H1 (cell line): ENCODE data around the gene SPAG16. TPM values are rescaled to one million over a fixed set of nuclear protein-coding genes. Genes with fewer than 3 reads are reported as not detected.

Experiments used
- CTCF ChIA-PET: fragments of 300-600 bp; sonication (Branson Sonifier 250); formaldehyde crosslinking; loops from one replicate; lab custom pipeline; 2021; ENCODE audit not compliant: partially characterized antibody; lab: Charles Lee
- POLR2A ChIA-PET: fragments of 300-600 bp; sonication (Branson Sonifier 250); formaldehyde crosslinking; loops from one replicate; lab custom pipeline; 2021; ENCODE audit warnings: inconsistent platforms; ENCODE audit not compliant: partially characterized antibody; lab: Charles Lee
- DNase-seq, 2 experiments: peaks; one replicate each; pipeline versions ENCODE4 v3.0.0 to v3.0.0-alpha.2; 2010 to 2022; ENCODE audit warnings: low spot score in 2 of 2, low read depth in 1 of 2, mixed read lengths in 1 of 2
- FAIRE-seq: peaks from 2 replicates; lab custom pipeline; 2011; peaks lifted over from hg19 to GRCh38; lab: Jason Lieb, UNC
- H2AFZ ChIP-seq: 2 replicates; pipeline ENCODE4 v1.8.1; 2012; ENCODE audit warnings: low read length, inconsistent platforms
- H2AK5ac ChIP-seq: 2 replicates; pipeline ENCODE4 v1.6.1; 2013; ENCODE audit warnings: low read depth, low read length
- H2BK120ac ChIP-seq: replicated peaks from 2 replicates; pipeline ENCODE3; 2013; ENCODE audit warnings: low read depth, low read length, inconsistent platforms
- H2BK12ac ChIP-seq: 2 replicates; pipeline ENCODE4 v1.6.1; 2013; ENCODE audit warnings: low read depth, low read length
- H2BK15ac ChIP-seq: 2 replicates; pipeline ENCODE4 v1.6.1; 2013; ENCODE audit warnings: low read length
- H2BK20ac ChIP-seq: 2 replicates; pipeline ENCODE4 v1.6.1; 2013; ENCODE audit warnings: low read length
- H2BK5ac ChIP-seq: 2 replicates; pipeline ENCODE4 v1.6.1; 2013; ENCODE audit warnings: low read depth, low read length
- H3K14ac ChIP-seq: 2 replicates; pipeline ENCODE4 v1.6.1; 2013; ENCODE audit warnings: inconsistent platforms; ENCODE audit not compliant: insufficient read length
- H3K18ac ChIP-seq: 2 replicates; pipeline ENCODE4 v1.6.1; 2013; ENCODE audit warnings: low read length; ENCODE audit errors: extremely low read depth
- H3K23ac ChIP-seq: 2 replicates; pipeline ENCODE4 v1.6.1; 2013; ENCODE audit warnings: inconsistent platforms; ENCODE audit not compliant: insufficient read length
- H3K23me2 ChIP-seq: 2 replicates; pipeline ENCODE4 v1.6.1; 2013; ENCODE audit warnings: low read depth, low read length
- H3K27ac ChIP-seq: 2 replicates; pipeline ENCODE4 v1.6.1; 2011; ENCODE audit warnings: low read depth, low read length, inconsistent platforms
- H3K27me3 ChIP-seq, 4 experiments: replicated peaks in 1 of 4; 1 replicate in 1 of 4; 2 replicates in 3 of 4; pipeline versions ENCODE4 v1.6.1 to v1.8.1; 2011 to 2013; ENCODE audit warnings: low read length in 3 of 4, mild to moderate bottlenecking in 3 of 4, inconsistent platforms in 2 of 4, mixed read lengths in 2 of 4, moderate library complexity in 1 of 4; ENCODE audit not compliant: control insufficient read depth in 3 of 4, insufficient read depth in 3 of 4; ENCODE audit errors: extremely low read depth in 1 of 4
- H3K36me3 ChIP-seq, 4 experiments: 2 replicates each; pipeline versions ENCODE4 v1.6.1 to v1.8.1; 2011 to 2013; ENCODE audit warnings: mild to moderate bottlenecking in 4 of 4, low read length in 3 of 4, moderate library complexity in 2 of 4, control low read depth in 1 of 4, inconsistent platforms in 1 of 4; ENCODE audit not compliant: insufficient read depth in 4 of 4, control insufficient read depth in 2 of 4
- H3K4ac ChIP-seq: replicated peaks from 2 replicates; pipeline ENCODE3; 2013; ENCODE audit warnings: low read length, low read depth, mixed read lengths, inconsistent platforms; ENCODE audit not compliant: insufficient read length
- H3K4me1 ChIP-seq, 4 experiments: replicated peaks in 1 of 4; 1 replicate in 1 of 4; 2 replicates in 3 of 4; pipeline versions ENCODE4 v1.6.1 to v1.8.1; 2011 to 2013; ENCODE audit warnings: low read length in 3 of 4, inconsistent platforms in 2 of 4, mixed read lengths in 1 of 4; ENCODE audit not compliant: insufficient read depth in 4 of 4, control insufficient read depth in 3 of 4
- H3K4me2 ChIP-seq, 2 experiments: 2 replicates each; pipeline versions ENCODE4 v1.6.1 to v1.8.1; 2011 to 2013; ENCODE audit warnings: low read depth in 2 of 2, low read length in 2 of 2, control low read depth in 1 of 2, inconsistent platforms in 1 of 2, mild to moderate bottlenecking in 1 of 2; ENCODE audit not compliant: insufficient read depth in 1 of 2
- H3K4me3 ChIP-seq, 4 experiments: fragments of 200-600, 300-600 bp in 1 of 4; sonication (generic), shearing (Covaris generic), sonication (Bioruptor Twin) in 1 of 4; 2 replicates each; pipeline versions ENCODE4 v1.5.1 to v1.8.1; 2011 to 2016; ENCODE audit warnings: low read length in 4 of 4, low read depth in 3 of 4, control low read depth in 2 of 4, inconsistent platforms in 2 of 4, mild to moderate bottlenecking in 2 of 4, mixed read lengths in 1 of 4, moderate library complexity in 1 of 4; ENCODE audit not compliant: insufficient read depth in 2 of 4; ENCODE audit errors: extremely low read depth in 1 of 4
- H3K56ac ChIP-seq: replicated peaks from 2 replicates; pipeline ENCODE3; 2013; ENCODE audit warnings: low read depth, mild to moderate bottlenecking, mixed read lengths, low read length, inconsistent platforms; ENCODE audit not compliant: insufficient read length
- H3K79me1 ChIP-seq: 2 replicates; pipeline ENCODE4 v1.6.1; 2013; ENCODE audit warnings: low read depth, low read length, control low read depth
- H3K79me2 ChIP-seq, 2 experiments: 2 replicates each; pipeline versions ENCODE4 v1.6.1 to v1.8.1; 2012 to 2013; ENCODE audit warnings: low read length in 2 of 2, mild to moderate bottlenecking in 2 of 2, inconsistent platforms in 1 of 2; ENCODE audit not compliant: insufficient read depth in 2 of 2, control insufficient read depth in 1 of 2
- H3K9ac ChIP-seq, 4 experiments: replicated peaks in 1 of 4; 1 replicate in 1 of 4; 2 replicates in 3 of 4; pipeline versions ENCODE4 v1.6.1 to v1.8.1; 2011 to 2013; ENCODE audit warnings: low read depth in 3 of 4, low read length in 3 of 4, control low read depth in 2 of 4, mild to moderate bottlenecking in 2 of 4, moderate library complexity in 2 of 4, inconsistent platforms in 1 of 4; ENCODE audit errors: extremely low read depth in 1 of 4
- H3K9me3 ChIP-seq, 2 experiments: 2 replicates each; pipeline versions ENCODE4 v1.6.1 to v1.8.1; 2012 to 2013; ENCODE audit warnings: mild to moderate bottlenecking in 2 of 2, moderate library complexity in 2 of 2, control low read depth in 1 of 2, inconsistent platforms in 1 of 2, low read depth in 1 of 2, low read length in 1 of 2, mixed read lengths in 1 of 2; ENCODE audit not compliant: insufficient read depth in 2 of 2
- H4K20me1 ChIP-seq, 2 experiments: replicated peaks in 1 of 2; 2 replicates each; pipeline versions ENCODE3 to v1.8.1; 2011 to 2013; ENCODE audit warnings: inconsistent platforms in 2 of 2, low read length in 2 of 2, mild to moderate bottlenecking in 1 of 2; ENCODE audit not compliant: insufficient read depth in 2 of 2, control insufficient read depth in 1 of 2
- H4K5ac ChIP-seq: 2 replicates; pipeline ENCODE4 v1.6.1; 2013; ENCODE audit warnings: low read length, low read depth, mixed read lengths, inconsistent platforms; ENCODE audit not compliant: insufficient read length
- H4K8ac ChIP-seq: 2 replicates; pipeline ENCODE4 v1.8.0; 2013; ENCODE audit warnings: mild to moderate bottlenecking, moderate library complexity, low read length, inconsistent platforms; ENCODE audit not compliant: insufficient read depth; ENCODE audit errors: extremely low read depth
- H4K91ac ChIP-seq: replicated peaks from 2 replicates; pipeline ENCODE3; 2013; ENCODE audit warnings: low read length, mixed read lengths, inconsistent platforms; ENCODE audit not compliant: insufficient read length
- BCL11A ChIP-seq, 2 experiments: IDR thresholded peaks; one replicate each; pipeline ENCODE4 v1.6.1; 2011; ENCODE audit warnings: low read depth in 2 of 2, low read length in 2 of 2, mild to moderate bottlenecking in 2 of 2
- JUND ChIP-seq: IDR thresholded peaks from 2 replicates; pipeline ENCODE4 v1.6.1; 2011; ENCODE audit warnings: mild to moderate bottlenecking, improper control_type of control experiment, low read length
- MAFK ChIP-seq: IDR thresholded peaks from 2 replicates; pipeline ENCODE4 v1.6.1; 2012; ENCODE audit warnings: low read depth, mild to moderate bottlenecking, improper control_type of control experiment, low read length
- SP2 ChIP-seq: IDR thresholded peaks from 2 replicates; pipeline ENCODE4 v1.6.1; 2012; ENCODE audit warnings: mild to moderate bottlenecking, low read length, inconsistent platforms
- TAF7 ChIP-seq: optimal IDR thresholded peaks from 2 replicates; pipeline ENCODE3; 2011; ENCODE audit warnings: low read depth, mild to moderate bottlenecking, inconsistent platforms, low read length, moderate library complexity, borderline replicate concordance
- WGBS, 2 experiments: shearing (Covaris generic) in 1 of 2; methylation state at CpG; one replicate each; pipeline versions ENCODE4 v1.1.6 to v1.1.7; 2013 to 2015; ENCODE audit warnings: low lambda C conversion rate in 2 of 2, mixed read lengths in 2 of 2, inconsistent platforms in 1 of 2, low coverage in 1 of 2, missing lambda C conversion rate in 1 of 2; ENCODE audit not compliant: insufficient replicate concordance in 2 of 2, insufficient coverage in 1 of 2, insufficient read length in 1 of 2; ENCODE audit errors: extremely low coverage in 1 of 2, missing lambda C conversion rate in 1 of 2; 5-methylcytosine and 5-hydroxymethylcytosine counted together
- polyA plus RNA-seq, 7 experiments: library from polyadenylated mRNA; depleted of rRNA in 3 of 7; stranded (reverse) in 5 of 7; unstranded in 2 of 7; fragments of >200 nt in 5 of 7; fragments of 200-250 nt in 2 of 7; gene quantifications; 1 replicate in 5 of 7; 2 replicates in 1 of 7; 4 replicates in 1 of 7; pipeline versions ENCODE4 v1.2.1 to v1.2.3, GENCODE V29; 2011 to 2013; ENCODE audit warnings: missing spikeins in 2 of 7, mixed read lengths in 2 of 7
- total RNA-seq: library from RNA; stranded (reverse); fragmentation: NEBNext Ultra II Directional; extraction: Animal tissue kit (Norgen Biotek cat#: 25700); gene quantifications from 2 replicates; pipeline ENCODE4 v1.2.1, GENCODE V29; 2021

SPAG16 gene
- total and polyA plus RNA-seq, 2 of the 8 experiments (the other 6 are each of a cell fraction or from before 2014, with no cell fraction given), result 6.0 to 14.9 TPM

DNA sequence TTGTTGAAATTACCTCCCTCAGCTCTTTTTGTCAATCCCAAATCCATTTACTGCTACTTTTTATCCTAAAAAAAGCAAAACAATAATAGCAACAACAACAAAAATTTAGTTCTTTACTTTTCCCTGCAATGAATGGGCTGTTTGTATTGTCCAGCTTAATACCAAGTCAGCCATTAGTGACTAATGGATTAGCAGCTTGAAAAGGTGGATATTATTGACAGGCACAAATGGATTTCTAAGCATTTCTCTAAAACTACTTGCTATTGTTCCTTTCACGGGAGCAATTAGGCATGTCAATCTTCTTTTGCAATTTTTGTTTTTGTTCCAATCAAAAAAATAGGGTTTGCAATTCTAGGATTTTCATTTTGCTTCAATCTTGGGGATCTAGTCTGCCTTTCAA is 32.1 kb upstream of the SPAG16 start:
- DNase-seq, result no peak
- H3K23me2 ChIP-seq, result no peaks in the 10 kb centered on the region
- TF ChIP-seq SP2, result no peak
- TF ChIP-seq MAFK, result no peak
- TF ChIP-seq TAF7, result no peak
- TF ChIP-seq BCL11A (IDR thresholded peaks at IDR 0.05; ENCODE audit: low read depth in 2 of 2, low read length in 2 of 2), result no peak
- no peak for TF ChIP-seq JUND
- H3K27ac ChIP-seq, result no peak overlapping the region
- no peak overlapping the region for H3K4ac ChIP-seq
- 0 out of 2 replicates have a peak overlapping the region, but pooled peaks have one; percentile 16 for H2AFZ ChIP-seq
- H2BK120ac ChIP-seq, result no peak overlapping the region
- WGBS, 2 experiments, result 64% methylated on average over 1 of the region's 1 CpG; no CpG with 5 or more reads in 1 of the 2 experiments
- H4K20me1 ChIP-seq, result no peaks in the 10 kb centered on the region
- no peak overlapping the region for H3K56ac ChIP-seq
- H3K4me2 ChIP-seq, result no peak overlapping the region
- ChIA-PET CTCF (interaction anchor here (0.6 to 1.8 kb wide), 3 partner anchors 8 to 635 kb away, joined by 3 to 4 read pairs (median 4); no protein-coding TSS in a partner anchor), POLR2A (no interaction called here)
- H3K27me3 ChIP-seq, result no peaks in the 10 kb centered on the region
- no peak overlapping the region for H2BK5ac ChIP-seq
- no peak for FAIRE-seq
- no peak overlapping the region for H3K4me3 ChIP-seq
- H3K4me1 ChIP-seq, result no peaks in the 10 kb centered on the region; a peak in 1 of 7 replicates
- no peaks in the 10 kb centered on the region for H3K79me1 ChIP-seq
- H4K91ac ChIP-seq, result no peak overlapping the region
- no peak overlapping the region for H4K8ac ChIP-seq
- no peak overlapping the region for H2BK12ac ChIP-seq
- H2BK20ac ChIP-seq, result no peak overlapping the region
- no peak overlapping the region for H4K5ac ChIP-seq
- H3K18ac ChIP-seq, result no peak overlapping the region
- no peak overlapping the region for H2BK15ac ChIP-seq
- H3K36me3 ChIP-seq, result no peaks in the 10 kb centered on the region
- H3K79me2 ChIP-seq, result no peaks in the 10 kb centered on the region
- H3K23ac ChIP-seq, result no peak overlapping the region
- H3K14ac ChIP-seq, result no peak overlapping the region
- H2AK5ac ChIP-seq, result no peak overlapping the region
- H3K9me3 ChIP-seq, result no peaks in the 10 kb centered on the region
- H3K9ac ChIP-seq, result no peak overlapping the region
